ENCODE measurements around the gene KIF1B. TPM values are rescaled to one million over a fixed set of nuclear protein-coding genes. Genes with fewer than 3 reads are reported as not detected.

The KIF1B gene
- total RNA-seq, 1 donor from 2014 or later, result 67.7 TPM

DNA sequence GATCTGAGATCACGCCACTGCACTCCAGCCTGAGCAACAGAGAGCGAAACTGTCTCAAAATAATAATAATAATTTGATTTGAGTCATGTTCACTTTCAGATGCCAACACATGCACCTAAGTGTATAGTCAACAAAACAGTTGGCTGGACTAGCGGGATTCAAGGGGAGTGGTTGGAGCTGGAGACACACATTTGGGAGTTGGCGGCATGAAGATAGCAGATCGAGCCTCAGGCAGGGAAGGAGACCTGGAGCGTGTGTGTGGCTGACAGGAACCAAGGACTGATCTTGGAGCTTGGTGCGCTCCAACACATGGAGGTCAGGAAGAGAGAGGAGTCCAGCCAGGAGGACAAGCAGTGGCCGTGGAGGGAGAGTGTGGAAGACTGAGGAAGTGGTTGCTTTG lies 173.8 kb downstream of the KIF1B start:
- DNase-seq (ENCODE audit: low spot score in 2 of 2, unreplicated experiment in 2 of 2), result no peak
- Mint-ChIP-seq H3K4me3 (no peak overlapping the region), H3K9me3 (no peaks in the 10 kb centered on the region), H3K36me3 (peaks cover 14% of the 10 kb centered on the region), H3K27me3 (ENCODE audit: low read depth) (no peaks in the 10 kb centered on the region), H3K4me1 (peaks cover 20% of the 10 kb centered on the region), H3K27ac (no peak overlapping the region)
- TF ChIP-seq, protein P1, sequence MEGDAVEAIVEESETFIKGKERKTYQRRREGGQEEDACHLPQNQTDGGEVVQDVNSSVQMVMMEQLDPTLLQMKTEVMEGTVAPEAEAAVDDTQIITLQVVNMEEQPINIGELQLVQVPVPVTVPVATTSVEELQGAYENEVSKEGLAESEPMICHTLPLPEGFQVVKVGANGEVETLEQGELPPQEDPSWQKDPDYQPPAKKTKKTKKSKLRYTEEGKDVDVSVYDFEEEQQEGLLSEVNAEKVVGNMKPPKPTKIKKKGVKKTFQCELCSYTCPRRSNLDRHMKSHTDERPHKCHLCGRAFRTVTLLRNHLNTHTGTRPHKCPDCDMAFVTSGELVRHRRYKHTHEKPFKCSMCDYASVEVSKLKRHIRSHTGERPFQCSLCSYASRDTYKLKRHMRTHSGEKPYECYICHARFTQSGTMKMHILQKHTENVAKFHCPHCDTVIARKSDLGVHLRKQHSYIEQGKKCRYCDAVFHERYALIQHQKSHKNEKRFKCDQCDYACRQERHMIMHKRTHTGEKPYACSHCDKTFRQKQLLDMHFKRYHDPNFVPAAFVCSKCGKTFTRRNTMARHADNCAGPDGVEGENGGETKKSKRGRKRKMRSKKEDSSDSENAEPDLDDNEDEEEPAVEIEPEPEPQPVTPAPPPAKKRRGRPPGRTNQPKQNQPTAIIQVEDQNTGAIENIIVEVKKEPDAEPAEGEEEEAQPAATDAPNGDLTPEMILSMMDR (IDR thresholded peaks at IDR 0.05; ENCODE audit: unreplicated experiment), result no peak

DNA sequence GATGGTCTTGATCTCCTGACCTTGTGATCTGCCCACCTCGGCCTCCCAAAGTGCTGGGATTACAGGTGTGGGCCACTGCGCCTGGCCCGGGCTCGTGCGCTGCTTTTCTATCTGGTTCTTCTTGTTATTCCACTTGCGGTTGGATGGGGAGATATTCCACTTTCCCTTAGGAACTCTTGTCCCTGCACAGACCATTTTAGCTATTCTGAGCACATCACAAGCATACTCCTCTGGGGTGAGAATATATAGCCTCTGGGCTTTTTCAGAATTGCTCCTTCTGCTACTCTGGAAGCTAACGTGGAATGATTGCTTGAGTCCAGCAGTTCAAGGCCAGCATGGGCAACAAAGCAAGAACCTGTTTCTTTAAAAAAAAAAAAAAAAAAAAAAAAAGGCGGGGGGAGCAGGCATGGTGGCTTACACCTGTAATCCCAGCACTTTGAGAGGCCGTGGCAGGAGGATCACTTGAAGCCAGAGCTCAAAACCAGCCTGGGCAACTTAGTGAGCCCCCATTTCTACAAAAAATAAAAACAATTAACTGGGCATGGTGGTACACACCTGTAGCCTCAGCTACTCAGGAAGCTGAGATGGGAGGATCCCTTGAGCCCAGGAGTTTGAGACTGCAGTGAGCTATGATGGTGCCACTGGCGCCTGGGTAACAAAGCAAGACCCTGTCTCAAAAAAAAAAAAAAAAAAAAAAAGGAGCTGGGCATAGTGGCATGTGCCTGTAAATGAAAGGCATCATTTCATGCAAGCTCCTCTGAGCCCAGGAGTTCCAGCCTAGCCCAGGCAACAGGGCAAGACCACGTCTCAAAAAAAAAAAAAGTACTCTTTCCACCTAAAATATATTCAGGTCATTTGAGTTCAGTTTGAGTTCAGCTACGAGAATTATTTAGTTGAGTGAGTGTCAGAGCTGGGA lies 176.6 kb downstream of the KIF1B start:
- H3K27me3 Mint-ChIP-seq (ENCODE audit: low read depth), result no peaks in the 10 kb centered on the region
- peak overlapping the region; percentile 96 for H3K27ac Mint-ChIP-seq
- no peaks in the 10 kb centered on the region for H3K9me3 Mint-ChIP-seq
- peaks cover 20% of the 10 kb centered on the region for H3K4me1 Mint-ChIP-seq
- TF ChIP-seq, protein P1 (IDR thresholded peaks at IDR 0.05; ENCODE audit: unreplicated experiment), result no peak
- DNase-seq (ENCODE audit: low spot score in 2 of 2, unreplicated experiment in 2 of 2), result no peak
- peak overlapping the region; percentile 46 for H3K4me3 Mint-ChIP-seq
- H3K36me3 Mint-ChIP-seq, result peaks cover 14% of the 10 kb centered on the region

DNA sequence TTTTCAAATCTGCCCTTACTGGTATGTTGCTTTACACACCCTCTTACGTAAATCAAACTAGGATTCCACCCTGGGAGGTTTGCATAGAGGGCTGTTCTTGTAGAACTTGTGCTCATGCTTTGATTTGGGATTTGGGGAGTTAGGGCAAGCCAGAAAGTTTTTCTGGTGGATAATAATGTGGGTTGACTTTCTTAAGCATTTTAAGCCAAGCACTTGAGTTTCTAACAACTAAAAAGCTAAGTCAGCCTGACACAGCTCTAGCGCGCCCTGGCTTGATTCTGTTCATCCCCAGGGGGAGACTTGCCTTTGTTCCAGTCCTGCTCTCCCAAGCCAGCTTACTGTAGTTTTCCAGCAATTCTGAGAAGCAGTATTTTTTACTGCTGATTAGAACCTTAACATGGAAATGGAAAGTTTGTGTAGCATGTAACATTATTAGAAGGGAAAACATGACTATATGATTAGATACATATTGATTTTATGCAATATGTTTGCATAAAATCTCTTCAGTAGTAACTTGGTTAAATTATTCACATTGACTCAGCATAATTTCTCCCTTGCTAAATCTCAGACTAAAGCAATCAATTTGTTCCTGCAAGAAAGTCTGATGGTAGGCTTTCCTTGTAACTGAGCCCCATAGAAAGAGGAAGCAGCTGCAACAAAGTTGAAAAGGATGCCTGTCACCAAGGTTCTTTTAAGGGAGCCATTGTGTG lies 177.5 kb downstream of the KIF1B start:
- Mint-ChIP-seq H3K27me3 (ENCODE audit: low read depth) (no peaks in the 10 kb centered on the region), H3K36me3 (peaks cover 12% of the 10 kb centered on the region), H3K4me3 (peak overlapping the region; percentile 46), H3K4me1 (peaks cover 20% of the 10 kb centered on the region), H3K27ac (peak overlapping the region; percentile 96), H3K9me3 (no peaks in the 10 kb centered on the region)
- TF ChIP-seq, protein P1 (IDR thresholded peaks at IDR 0.05; ENCODE audit: unreplicated experiment), result no peak
- no peak for DNase-seq (ENCODE audit: low spot score in 2 of 2, unreplicated experiment in 2 of 2)

DNA sequence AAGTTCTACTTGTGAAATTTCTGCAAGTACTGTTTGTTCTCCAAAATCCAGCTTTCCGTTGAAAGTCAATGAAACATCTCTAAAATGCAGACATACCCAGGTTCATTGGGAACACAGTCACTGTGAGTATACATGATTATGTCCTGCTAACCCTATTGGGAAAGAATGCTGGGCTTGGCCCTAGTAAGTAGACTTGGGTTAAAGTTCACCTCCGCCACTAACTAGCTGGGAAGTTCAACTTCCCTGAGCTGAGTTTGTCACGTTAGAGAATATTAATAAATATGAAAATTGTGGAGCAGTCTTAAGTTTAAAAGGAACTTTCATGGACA lies 178.0 kb downstream of the KIF1B start:
- Mint-ChIP-seq H3K4me1 (peaks cover 20% of the 10 kb centered on the region), H3K27me3 (ENCODE audit: low read depth) (no peaks in the 10 kb centered on the region), H3K27ac (peak overlapping the region; percentile 96), H3K9me3 (no peaks in the 10 kb centered on the region), H3K36me3 (peaks cover 6% of the 10 kb centered on the region), H3K4me3 (no peak overlapping the region)
- TF ChIP-seq, protein P1 (IDR thresholded peaks at IDR 0.05; ENCODE audit: unreplicated experiment), result no peak
- no peak for DNase-seq (ENCODE audit: low spot score in 2 of 2, unreplicated experiment in 2 of 2)

DNA sequence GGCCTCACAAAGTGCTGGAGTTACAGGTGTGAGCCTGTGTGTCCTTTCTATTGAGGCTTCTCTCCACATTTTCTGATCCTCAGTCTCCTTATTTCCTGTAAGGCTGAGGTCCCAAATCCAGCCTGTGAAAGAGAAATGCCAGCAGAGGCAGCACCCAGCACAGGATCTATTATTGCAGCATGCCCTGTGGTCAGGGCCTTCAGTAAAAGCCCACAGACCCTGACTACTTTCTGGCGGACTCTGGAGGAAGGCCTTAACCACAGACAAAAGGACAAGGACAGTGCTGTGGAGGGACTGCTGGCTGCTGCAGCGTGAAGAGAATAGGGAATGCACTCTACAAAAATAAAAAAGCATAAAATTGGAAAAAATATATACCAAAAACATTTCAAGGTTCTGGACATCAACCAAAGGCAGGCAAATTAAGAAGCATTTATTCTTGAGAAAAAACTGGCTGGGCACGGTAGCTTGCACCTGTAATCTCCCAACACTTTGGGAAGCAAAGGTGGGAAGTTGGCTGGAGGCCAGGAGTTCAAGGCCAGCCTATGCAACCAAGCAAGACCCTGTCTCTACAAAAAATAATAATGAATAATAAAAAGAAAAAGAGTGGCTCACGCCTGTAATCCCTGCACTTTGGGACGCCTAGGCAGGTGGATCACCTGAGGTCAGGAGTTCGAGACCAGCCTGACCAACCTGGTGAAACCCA lies 179.1 kb downstream of the KIF1B start:
- TF ChIP-seq, protein P1 (IDR thresholded peaks at IDR 0.05; ENCODE audit: unreplicated experiment), result no peak
- Mint-ChIP-seq H3K9me3 (peaks cover 9% of the 10 kb centered on the region), H3K27ac (peak overlapping the region; percentile 47), H3K27me3 (ENCODE audit: low read depth) (no peaks in the 10 kb centered on the region), H3K4me1 (peaks cover 20% of the 10 kb centered on the region), H3K4me3 (no peak overlapping the region), H3K36me3 (peaks cover 7% of the 10 kb centered on the region)
- DNase-seq (ENCODE audit: low spot score in 2 of 2, unreplicated experiment in 2 of 2), result no peak
